DMS114 treated with DMSO at 0.1 percent for 48 hours (cell line): Measurements from ENCODE around the gene PNMA8C.
"Not testable (repeated sequence)": the region's sequence is repeated elsewhere in the genome, so short reads cannot be mapped to it uniquely, and the experiment has no call there.

Experiments
- DNase-seq: peaks from one replicate; lab custom pipeline; 2025; ENCODE audit not compliant: unreplicated experiment; lab: John Stamatoyannopoulos, UW

The PNMA8C gene

GRCh38 chr19:46390866-46391265, 37.9 kb downstream of the PNMA8C start:
- DNase-seq: no peak

DNA sequence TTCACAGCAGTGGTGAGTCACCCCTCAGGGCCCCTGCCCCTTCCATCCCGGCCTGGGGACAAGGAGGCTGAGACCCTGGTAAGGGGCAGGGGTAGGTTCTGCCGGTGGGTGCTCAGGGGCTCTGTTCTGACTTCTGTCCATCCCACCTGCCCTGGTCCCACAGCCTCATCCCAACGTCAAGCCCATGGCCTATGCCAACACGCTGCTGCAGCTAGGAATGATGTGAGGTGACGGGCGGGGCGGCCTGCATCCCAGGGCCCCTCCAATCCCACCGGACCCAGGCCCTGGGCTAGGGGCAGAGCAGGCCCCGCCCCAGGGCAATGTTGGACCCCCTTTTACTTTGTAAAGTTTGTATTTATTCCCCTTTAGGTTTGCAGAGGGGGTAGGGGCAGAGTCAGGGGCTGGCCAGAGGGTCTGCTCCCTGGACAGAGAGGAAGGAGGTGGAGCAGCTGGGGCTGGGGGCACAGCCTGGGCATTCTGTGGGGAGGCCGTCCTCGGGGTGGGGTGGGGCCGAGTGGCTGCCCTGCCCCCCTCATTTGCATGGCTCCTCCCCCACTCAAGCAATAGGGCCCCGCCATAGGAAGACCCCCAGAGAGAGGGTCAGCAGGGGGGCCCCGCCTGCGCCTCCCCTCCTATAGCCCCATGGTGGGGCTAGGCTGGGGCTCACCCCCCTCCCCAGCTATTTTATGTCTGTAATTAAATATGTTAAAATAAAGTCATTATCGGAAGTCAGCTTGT, 38.4 kb downstream of the PNMA8C start:
- DNase-seq: no peak

GRCh38 chr19:46388311-46389095, 40.2 kb downstream of the PNMA8C start:
- DNase-seq: no peak

- DNase-seq: no peak
Observed at GRCh38 chr19:46387713-46388130, 41.0 kb downstream of the PNMA8C start.

DNA sequence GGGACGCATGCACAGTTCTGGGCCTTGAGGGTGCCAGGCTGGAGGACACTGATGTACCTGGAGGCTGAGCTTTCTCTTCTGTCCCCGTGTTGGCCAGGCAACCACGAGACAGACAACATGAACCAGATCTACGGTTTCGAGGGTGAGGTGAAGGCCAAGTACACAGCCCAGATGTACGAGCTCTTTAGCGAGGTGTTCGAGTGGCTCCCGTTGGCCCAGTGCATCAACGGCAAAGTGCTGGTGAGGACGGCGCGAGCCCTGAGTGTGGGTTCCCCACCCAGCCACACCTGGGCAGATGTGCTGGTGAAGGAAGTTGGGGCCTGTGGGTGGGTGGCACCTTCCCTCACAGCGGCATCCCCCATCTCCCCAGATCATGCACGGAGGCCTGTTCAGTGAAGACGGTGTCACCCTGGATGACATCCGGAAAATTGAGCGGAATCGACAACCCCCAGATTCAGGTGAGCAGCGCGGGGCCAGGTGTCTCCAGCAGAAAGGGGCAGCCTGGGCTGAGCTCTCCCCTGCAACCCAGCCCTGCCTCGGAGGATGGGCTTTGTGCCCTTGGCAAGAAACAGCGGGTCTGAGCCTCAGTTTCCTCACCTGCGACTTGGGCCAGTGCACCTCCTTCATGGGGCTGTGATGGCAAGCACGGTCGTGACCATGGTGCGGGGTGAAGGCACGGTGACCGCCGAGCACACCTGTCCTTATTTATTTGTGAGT, 41.6 kb downstream of the PNMA8C start:
- no peak for DNase-seq

- no peak for DNase-seq
Observed at GRCh38 chr19:46386151-46386550, 42.6 kb downstream of the PNMA8C start.

DNA sequence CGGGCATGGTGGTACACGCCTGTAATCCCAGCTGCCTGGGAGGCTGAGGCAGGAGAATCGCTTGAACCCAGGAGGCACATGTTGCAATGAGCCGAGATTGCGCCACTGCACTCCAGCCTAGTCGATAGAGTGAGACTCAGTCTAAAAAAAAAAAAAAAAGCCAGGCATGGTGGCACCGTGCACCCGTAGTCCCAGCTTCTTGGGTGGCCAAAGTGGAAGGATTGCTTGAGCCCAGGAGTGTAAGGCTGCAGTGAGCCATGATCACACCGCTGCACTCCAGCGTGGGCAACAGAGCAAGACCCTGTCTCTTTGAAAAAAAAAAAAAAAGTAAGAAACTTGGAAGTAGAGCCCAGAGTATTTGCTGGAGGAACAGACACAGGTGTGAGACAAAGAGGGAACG, 43.1 kb downstream of the PNMA8C start:
- no peak for DNase-seq

DNA sequence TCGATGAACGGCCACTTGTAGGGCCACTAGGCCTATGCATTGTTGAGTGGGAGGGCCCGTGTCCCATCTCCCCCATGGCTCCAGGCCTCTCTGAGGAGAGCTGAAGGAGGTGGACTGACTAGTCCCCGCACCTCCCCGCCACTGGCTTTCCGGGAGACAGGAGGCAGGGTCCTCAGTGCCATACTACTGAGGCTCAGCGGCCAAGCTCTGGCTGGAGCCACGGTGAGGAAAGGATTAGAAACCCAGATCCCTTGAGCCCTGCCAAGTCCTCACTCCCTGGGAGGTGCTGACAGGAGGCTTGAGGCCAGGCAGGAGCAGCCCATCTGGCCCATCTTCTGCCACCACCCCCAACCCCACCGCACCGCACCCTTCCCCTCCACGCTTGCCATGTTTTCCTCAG, 44.3 kb downstream of the PNMA8C start:
- no peak for DNase-seq

- DNase-seq: no peak
Observed at GRCh38 chr19:46383846-46384245, 44.9 kb downstream of the PNMA8C start.

DNA sequence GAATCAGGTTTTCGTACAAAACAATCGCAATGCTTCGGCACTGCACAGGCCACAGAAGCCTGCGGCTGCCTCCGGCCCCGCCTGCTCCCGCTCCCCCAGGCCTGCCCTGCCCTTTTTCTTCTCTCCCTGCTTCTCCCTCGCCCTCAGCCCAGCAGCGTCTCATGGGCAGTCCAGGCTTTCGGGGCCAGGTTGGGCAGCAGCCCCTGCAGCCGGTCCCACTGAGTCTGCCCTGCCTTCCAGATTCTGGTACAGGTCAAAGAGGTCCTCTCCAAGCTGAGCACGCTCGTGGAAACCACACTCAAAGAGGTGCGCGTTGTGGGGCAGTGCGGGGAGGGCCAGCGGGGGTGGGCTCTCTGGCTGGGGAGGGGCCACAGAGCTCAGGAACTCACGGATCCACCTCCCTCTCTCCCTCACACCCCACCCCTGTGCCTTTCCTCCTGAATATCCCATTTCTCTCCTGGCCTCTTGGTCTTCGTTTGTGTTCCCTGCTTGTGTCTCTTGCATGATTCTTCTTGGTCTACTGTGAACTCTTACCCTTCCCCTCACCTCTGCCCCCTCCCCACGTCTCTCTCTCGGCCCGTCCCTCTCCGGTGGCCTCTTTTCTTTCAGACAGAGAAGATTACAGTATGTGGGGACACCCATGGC, 45.4 kb downstream of the PNMA8C start:
- no peak for DNase-seq

DNA sequence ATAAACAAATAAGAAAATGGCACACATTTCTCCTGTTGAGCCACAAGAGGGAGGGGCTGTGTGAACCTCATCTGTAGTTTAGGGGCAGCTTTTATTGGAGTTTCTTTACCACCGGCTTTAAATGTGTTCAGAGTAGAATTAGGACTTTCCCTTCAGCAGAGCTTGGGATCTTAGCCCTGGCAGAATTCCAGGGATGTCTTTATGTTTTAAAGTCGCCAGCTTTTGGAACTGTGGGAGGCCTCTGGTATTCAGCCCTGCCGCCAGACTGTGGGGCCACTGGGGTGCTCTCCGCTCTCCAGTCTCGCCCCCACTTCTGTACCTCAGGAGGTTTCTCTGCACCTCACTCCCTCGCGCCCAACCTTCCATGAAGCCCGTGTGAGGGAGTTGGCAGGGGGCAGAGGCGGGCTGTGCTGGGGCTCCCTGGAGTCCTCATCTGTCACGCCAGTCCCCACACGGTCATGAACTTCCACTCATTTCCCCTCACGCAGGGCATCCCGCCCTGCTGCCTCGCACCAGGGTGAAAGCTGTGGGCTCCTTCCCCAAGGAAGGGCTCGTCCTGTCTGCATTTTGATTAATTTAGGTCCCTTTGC, 46.9 kb downstream of the PNMA8C start:
- no peak for DNase-seq

GRCh38 chr19:46381346-46381745, 47.4 kb downstream of the PNMA8C start:
- no peak for DNase-seq

- DNase-seq: no peak
Observed at GRCh38 chr19:46380690-46381089, 48.0 kb downstream of the PNMA8C start.

- DNase-seq: no peak
Observed at GRCh38 chr19:46378268-46378667, 50.5 kb downstream of the PNMA8C start.

DNA sequence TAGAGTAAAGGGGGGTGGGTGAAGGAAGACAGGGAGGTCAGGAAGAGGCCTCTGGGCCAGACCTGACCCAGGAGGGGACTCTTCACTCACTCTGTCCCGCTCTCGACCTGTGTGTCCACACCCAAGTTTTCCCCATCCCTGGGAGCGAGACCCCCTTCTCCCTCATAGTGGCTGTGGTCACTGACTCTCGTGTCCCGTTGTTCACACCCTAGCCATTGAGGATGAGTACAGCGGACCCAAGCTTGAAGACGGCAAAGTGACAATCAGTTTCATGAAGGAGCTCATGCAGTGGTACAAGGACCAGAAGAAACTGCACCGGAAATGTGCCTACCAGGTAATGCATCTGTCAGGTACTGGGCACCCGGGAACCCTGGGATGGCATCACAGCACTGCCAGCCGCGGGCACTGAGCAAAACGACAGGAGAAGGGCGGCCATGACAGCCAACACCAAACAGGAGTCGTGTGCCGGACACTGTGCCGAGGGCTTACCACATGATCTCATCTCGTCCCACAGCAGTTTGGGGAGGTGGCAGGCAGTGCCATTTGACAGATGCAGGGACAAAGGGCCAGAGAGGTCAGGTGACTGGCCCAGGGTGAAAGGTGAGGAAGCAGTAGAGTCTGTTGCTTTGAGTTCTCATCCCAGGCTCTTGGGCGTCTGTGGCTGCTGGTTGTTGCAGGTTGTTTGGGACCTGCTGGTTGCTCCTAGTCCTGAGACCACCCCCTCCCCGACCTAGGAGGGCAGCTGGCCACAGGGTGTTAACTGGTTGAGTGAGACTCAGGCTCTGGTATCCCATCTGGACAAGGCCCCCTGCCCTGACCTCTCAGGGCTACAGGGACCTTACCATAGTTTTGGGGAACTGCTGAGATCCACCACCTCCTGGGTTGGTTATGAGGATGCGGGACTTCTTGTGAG, 52.2 kb downstream of the PNMA8C start:
- DNase-seq: no peak

GRCh38 chr19:46375476-46376067, 53.2 kb downstream of the PNMA8C start:
- not testable (repeated sequence) for DNase-seq
